ENCODE data around the gene ZFHX3.
"Not testable (repeated sequence)": the region's sequence is repeated elsewhere in the genome, so short reads cannot be mapped to it uniquely, and the experiment has no call there.

ZFHX3 gene

GRCh38 chr16:73092236-73092781 is 44.4 kb upstream of the ZFHX3 start:
- Histone ChIP-seq H3K36me3 (no peaks in the 10 kb centered on the region), H3K4me1 (peaks cover 7 to 51% (median 14%) of the 10 kb centered on the region in 10 experiments), H4K20me1 (no peaks in the 10 kb centered on the region), H3K9ac (peak overlapping the region in 1 of 11 experiments; percentile 26; a peak in 1 of 22 replicates), H3K4me2 (peak overlapping the region in 6 of 11 experiments; percentile 13 to 62 (median 30); a peak in 8 of 22 replicates), H3K9me3 (replicated peaks in 1 of 11) (0 out of 22 replicates have a peak, but pooled peaks cover 0 to 11% (median 0%) of the 10 kb centered on the region in 11 experiments), H3K27ac (peak overlapping the region in 3 of 11 experiments; percentile 30 to 52 (median 30); a peak in 6 of 22 replicates), H3K27me3 (no peaks in the 10 kb centered on the region), H3K4me3 (no peak overlapping the region)
- TF ChIP-seq Cebpa-rat (IDR thresholded peaks at IDR 0.05) = no peak

- TF ChIP-seq Cebpa-rat (IDR thresholded peaks at IDR 0.05) = no peak
- Histone ChIP-seq H3K9me3 (replicated peaks in 1 of 11) (peaks cover 0 to 11% (median 0%) of the 10 kb centered on the region in 11 experiments; a peak in 5 of 22 replicates), H3K27ac (no peak overlapping the region), H3K4me2 (no peak overlapping the region), H4K20me1 (no peaks in the 10 kb centered on the region), H3K4me3 (no peak overlapping the region), H3K4me1 (peaks cover 17 to 52% (median 22%) of the 10 kb centered on the region in 10 experiments), H3K27me3 (no peaks in the 10 kb centered on the region), H3K36me3 (no peaks in the 10 kb centered on the region), H3K9ac (no peak overlapping the region)
Measured at GRCh38 chr16:73091174-73091573, 43.2 kb upstream of the ZFHX3 start.

- Histone ChIP-seq H3K27me3 (no peaks in the 10 kb centered on the region), H3K36me3 (no peaks in the 10 kb centered on the region), H3K27ac (no peak overlapping the region), H3K4me1 (peaks cover 18 to 54% (median 32%) of the 10 kb centered on the region in 10 experiments), H3K9ac (no peak overlapping the region), H3K9me3 (replicated peaks in 1 of 11) (peaks cover 5 to 19% (median 10%) of the 10 kb centered on the region in 11 experiments; a peak in 17 of 22 replicates), H3K4me3 (no peak overlapping the region), H4K20me1 (no peaks in the 10 kb centered on the region), H3K4me2 (no peak overlapping the region)
- TF ChIP-seq Cebpa-rat (IDR thresholded peaks at IDR 0.05) = no peak
Measured at GRCh38 chr16:73089420-73089819, 41.5 kb upstream of the ZFHX3 start.

GRCh38 chr16:73086108-73086507 is 38.2 kb upstream of the ZFHX3 start:
- H3K4me1 ChIP-seq = peaks cover 29 to 73% (median 44%) of the 10 kb centered on the region in 10 experiments
- H3K27ac ChIP-seq = peak overlapping the region in 7 of 11 experiments; percentile 20 to 97 (median 67); a peak in 9 of 22 replicates
- peaks cover 5 to 15% (median 10%) of the 10 kb centered on the region in 11 experiments; a peak in 17 of 22 replicates for H3K9me3 ChIP-seq (replicated peaks in 1 of 11)
- peak overlapping the region in 4 of 11 experiments; percentile 9 to 77 (median 74); a peak in 6 of 22 replicates for H3K9ac ChIP-seq
- H3K4me3 ChIP-seq = no peak overlapping the region; a peak in 1 of 20 replicates
- no peaks in the 10 kb centered on the region for H3K36me3 ChIP-seq
- H3K27me3 ChIP-seq = no peaks in the 10 kb centered on the region
- peak overlapping the region in 8 of 11 experiments; percentile 2 to 89 (median 53); a peak in 12 of 22 replicates for H3K4me2 ChIP-seq
- H4K20me1 ChIP-seq = no peaks in the 10 kb centered on the region
- peak in 3 of 11 experiments; percentile 20 to 54 (median 32); a peak in 4 of 22 replicates for TF ChIP-seq Cebpa-rat (IDR thresholded peaks at IDR 0.05)

- no peaks in the 10 kb centered on the region for H4K20me1 ChIP-seq
- no peaks in the 10 kb centered on the region for H3K27me3 ChIP-seq
- TF ChIP-seq Cebpa-rat (IDR thresholded peaks at IDR 0.05) = no peak
- H3K9me3 ChIP-seq (replicated peaks in 1 of 11) = peaks cover 5 to 15% (median 10%) of the 10 kb centered on the region in 11 experiments; a peak in 17 of 22 replicates
- H3K4me3 ChIP-seq = no peak overlapping the region
- H3K9ac ChIP-seq = peak overlapping the region in 4 of 11 experiments; percentile 5 to 58 (median 32); a peak in 5 of 22 replicates
- H3K4me1 ChIP-seq = peaks cover 29 to 83% (median 45%) of the 10 kb centered on the region in 10 experiments
- H3K36me3 ChIP-seq = no peaks in the 10 kb centered on the region
- H3K4me2 ChIP-seq = peak overlapping the region; percentile 56 to 83 (median 76)
- H3K27ac ChIP-seq = peak overlapping the region in 5 of 11 experiments; percentile 36 to 97 (median 69); a peak in 9 of 22 replicates
Measured at GRCh38 chr16:73083271-73083670, 35.3 kb upstream of the ZFHX3 start.

- Histone ChIP-seq H3K4me1 (peaks cover 24 to 81% (median 41%) of the 10 kb centered on the region in 10 experiments), H3K27ac (peak overlapping the region in 5 of 11 experiments; percentile 36 to 97 (median 69); a peak in 9 of 22 replicates), H3K4me2 (peak overlapping the region; percentile 56 to 83 (median 76); a peak in 13 of 22 replicates), H3K9ac (peak overlapping the region in 4 of 11 experiments; percentile 5 to 58 (median 32); a peak in 5 of 22 replicates), H3K9me3 (replicated peaks in 1 of 11) (peaks cover 5 to 15% (median 10%) of the 10 kb centered on the region in 11 experiments; a peak in 17 of 22 replicates)
- H3K27me3 ChIP-seq, H3K4me3 ChIP-seq, H4K20me1 ChIP-seq, H3K36me3 ChIP-seq: not testable (repeated sequence)
Measured at GRCh38 chr16:73082634-73083051, 34.7 kb upstream of the ZFHX3 start.

GRCh38 chr16:73080931-73081330 is 33.0 kb upstream of the ZFHX3 start:
- no peak overlapping the region for H3K9ac ChIP-seq
- H3K27ac ChIP-seq = no peak overlapping the region; a peak in 1 of 22 replicates
- H3K9me3 ChIP-seq (replicated peaks in 1 of 11) = peaks cover 5 to 10% (median 9%) of the 10 kb centered on the region in 11 experiments; a peak in 15 of 22 replicates
- H3K27me3 ChIP-seq = no peaks in the 10 kb centered on the region
- no peak for TF ChIP-seq Cebpa-rat (IDR thresholded peaks at IDR 0.05)
- no peaks in the 10 kb centered on the region for H3K36me3 ChIP-seq
- H3K4me3 ChIP-seq = no peak overlapping the region
- H3K4me1 ChIP-seq = peaks cover 15 to 85% (median 24%) of the 10 kb centered on the region in 10 experiments
- H4K20me1 ChIP-seq = no peaks in the 10 kb centered on the region
- H3K4me2 ChIP-seq = peak overlapping the region in 2 of 11 experiments; percentile 15 to 54; a peak in 2 of 22 replicates

GRCh38 chr16:73076324-73076810 is 28.4 kb upstream of the ZFHX3 start:
- H3K9ac ChIP-seq = no peak overlapping the region
- no peaks in the 10 kb centered on the region for H3K36me3 ChIP-seq

GRCh38 chr16:73074382-73074781 is 26.5 kb upstream of the ZFHX3 start:
- Histone ChIP-seq H3K4me1 (peaks cover 0 to 51% (median 13%) of the 10 kb centered on the region in 10 experiments; a peak in 14 of 20 replicates), H3K4me2 (no peak overlapping the region), H3K27ac (no peak overlapping the region), H4K20me1 (no peaks in the 10 kb centered on the region), H3K27me3 (peaks cover 8 to 40% (median 36%) of the 10 kb centered on the region in 11 experiments), H3K9me3 (replicated peaks in 1 of 11) (no peaks in the 10 kb centered on the region), H3K36me3 (no peaks in the 10 kb centered on the region), H3K9ac (no peak overlapping the region), H3K4me3 (no peak overlapping the region)
- TF ChIP-seq Cebpa-rat (IDR thresholded peaks at IDR 0.05) = no peak

More at GRCh38 chr16:73076324-73076810, 28.4 kb upstream of the ZFHX3 start:
- Histone ChIP-seq H3K4me1 (peaks cover 0 to 52% (median 5%) of the 10 kb centered on the region in 10 experiments; a peak in 12 of 20 replicates), H3K9me3 (replicated peaks in 1 of 11) (no peaks in the 10 kb centered on the region), H4K20me1 (no peaks in the 10 kb centered on the region), H3K4me2 (peak overlapping the region in 3 of 11 experiments; percentile 13 to 52 (median 49); a peak in 5 of 22 replicates), H3K27ac (no peak overlapping the region), H3K27me3 (peaks cover 0 to 20% (median 17%) of the 10 kb centered on the region in 11 experiments; a peak in 20 of 22 replicates), H3K4me3 (no peak overlapping the region)
- TF ChIP-seq Cebpa-rat (IDR thresholded peaks at IDR 0.05) = no peak

GRCh38 chr16:73072051-73072450 is 24.1 kb upstream of the ZFHX3 start:
- H3K4me1 ChIP-seq = peaks cover 7 to 63% (median 22%) of the 10 kb centered on the region in 10 experiments; a peak in 17 of 20 replicates
- not testable (repeated sequence) for H3K36me3 ChIP-seq; H3K27ac ChIP-seq; H3K9me3 ChIP-seq (replicated peaks in 1 of 11); H4K20me1 ChIP-seq; H3K9ac ChIP-seq; H3K4me3 ChIP-seq
- peaks cover 8 to 63% (median 58%) of the 10 kb centered on the region in 11 experiments for H3K27me3 ChIP-seq
- peak overlapping the region in 3 of 11 experiments; percentile 40 to 74 (median 41); a peak in 6 of 22 replicates for H3K4me2 ChIP-seq

All from BLaER1 treated with 17β-estradiol and CSF1 and Interleukin-3, amounts not matched to agents 10 nM and 100 nM (cell line).